Activated CD4-positive, alpha-beta memory T cell treated with anti-CD3 and anti-CD28 coated beads, Interleukin-2, amount 10 ng/mL, durations not matched to agents 7 days and 5 days (primary cell): Measurements from ENCODE around the gene PRKCE. TPM values are rescaled to one million over a fixed set of nuclear protein-coding genes. Genes with fewer than 3 reads are reported as not detected.

Experiments used
- CTCF ChIA-PET: fragments of 350-600 bp; sonication (Branson Sonifier 250); formaldehyde crosslinking; loops from one replicate; lab custom pipeline; 2021; ENCODE audit warnings: antibody characterized with exemption, inconsistent platforms; lab: Charles Lee
- POLR2A ChIA-PET: fragments of 350-600 bp; sonication (Branson Sonifier 250); formaldehyde crosslinking; loops from one replicate; lab custom pipeline; 2021; ENCODE audit warnings: antibody characterized with exemption; lab: Charles Lee
- DNase-seq: peaks from one replicate; pipeline ENCODE4 v3.0.0-alpha.2; 2020
- H3K27ac Mint-ChIP-seq: one replicate; pipeline ENCODE4 v1.8.0; 2021; ENCODE audit warnings: mild to moderate bottlenecking, mixed read lengths
- H3K27me3 Mint-ChIP-seq: one replicate; pipeline ENCODE4 v1.8.0; 2021; ENCODE audit warnings: mixed read lengths
- H3K36me3 Mint-ChIP-seq: one replicate; pipeline ENCODE4 v1.8.0; 2021; ENCODE audit warnings: low read depth, mixed read lengths
- H3K4me1 Mint-ChIP-seq: one replicate; pipeline ENCODE4 v1.8.0; 2021; ENCODE audit warnings: mixed read lengths
- H3K4me3 Mint-ChIP-seq: one replicate; pipeline ENCODE4 v1.8.0; 2021; ENCODE audit warnings: mild to moderate bottlenecking, mixed read lengths
- H3K9me3 Mint-ChIP-seq: one replicate; pipeline ENCODE4 v1.8.0; 2021; ENCODE audit warnings: mixed read lengths
- total RNA-seq, 2 experiments: library from RNA; stranded (reverse); gene quantifications; one replicate each; pipeline ENCODE4 v1.2.3, GENCODE V29; 2021

PRKCE gene
- total RNA-seq, 2 experiments from 2014 or later, result 20.6 to 23.3 TPM

DNA sequence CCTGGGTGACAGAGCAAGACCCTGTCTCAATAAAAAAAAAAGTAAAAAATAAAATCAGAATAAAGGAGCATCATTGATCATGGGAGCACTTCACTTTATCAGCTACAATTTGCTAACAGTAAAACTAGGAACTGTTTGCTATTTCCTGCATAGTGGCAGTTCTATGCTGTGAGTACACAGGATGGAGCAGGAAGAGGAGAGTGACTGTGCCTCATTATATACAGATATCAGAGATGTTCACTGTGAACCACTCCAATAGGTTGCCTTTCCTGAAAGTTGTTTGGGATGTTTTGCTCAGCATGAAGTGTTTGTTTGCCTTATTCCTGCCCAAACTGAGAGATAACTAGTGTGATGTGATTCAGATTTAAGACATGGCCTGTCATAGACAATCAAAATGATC lies 494.4 kb downstream of the PRKCE start:
- no peaks in the 10 kb centered on the region for H3K9me3 Mint-ChIP-seq
- CTCF ChIA-PET, result interaction anchor here (0.9 kb wide), 1 partner anchor 83 kb away, joined by 3 read pairs; no protein-coding TSS in a partner anchor
- POLR2A ChIA-PET, result no interaction called here
- no peaks in the 10 kb centered on the region for H3K27me3 Mint-ChIP-seq
- no peak overlapping the region for H3K27ac Mint-ChIP-seq
- DNase-seq, result no peak
- peaks cover 11% of the 10 kb centered on the region for H3K36me3 Mint-ChIP-seq
- peaks cover 23% of the 10 kb centered on the region for H3K4me1 Mint-ChIP-seq
- no peak overlapping the region for H3K4me3 Mint-ChIP-seq

DNA sequence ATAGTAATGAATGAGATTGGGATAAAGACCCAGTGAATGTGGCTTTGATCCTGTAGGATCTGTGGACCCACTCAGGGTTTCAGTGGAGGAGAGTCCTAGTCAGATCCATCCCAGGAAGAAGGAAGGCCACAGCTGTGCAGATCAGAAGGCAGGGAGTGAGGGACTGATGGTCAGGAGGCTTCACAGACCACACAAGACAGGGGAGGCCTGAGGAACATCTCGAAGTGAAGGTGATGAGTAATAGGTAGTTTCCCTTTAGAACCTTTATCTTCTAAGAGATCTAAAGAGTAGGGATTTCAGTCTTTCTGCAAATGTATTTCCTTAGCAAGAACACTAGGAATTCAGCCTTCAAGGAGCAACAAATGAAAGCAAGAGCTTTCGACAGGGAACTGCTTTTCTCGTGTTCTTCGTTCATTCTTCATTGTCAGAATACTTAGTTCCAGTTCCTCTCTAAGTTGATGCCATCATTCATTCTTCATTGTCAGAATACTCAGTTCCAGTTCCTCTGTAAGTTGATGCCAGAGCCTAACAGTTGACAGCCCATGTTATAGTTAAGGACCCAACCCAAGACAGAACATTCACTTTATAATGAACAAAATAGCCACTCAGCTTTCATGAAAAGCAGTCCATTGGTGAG lies 495.5 kb downstream of the PRKCE start:
- POLR2A ChIA-PET, result no interaction called here
- peaks cover 11% of the 10 kb centered on the region for H3K36me3 Mint-ChIP-seq
- no peak for DNase-seq
- H3K4me1 Mint-ChIP-seq, result peaks cover 26% of the 10 kb centered on the region
- CTCF ChIA-PET, result no interaction called here
- no peak overlapping the region for H3K4me3 Mint-ChIP-seq
- no peaks in the 10 kb centered on the region for H3K27me3 Mint-ChIP-seq
- H3K9me3 Mint-ChIP-seq, result no peaks in the 10 kb centered on the region
- H3K27ac Mint-ChIP-seq, result no peak overlapping the region

DNA sequence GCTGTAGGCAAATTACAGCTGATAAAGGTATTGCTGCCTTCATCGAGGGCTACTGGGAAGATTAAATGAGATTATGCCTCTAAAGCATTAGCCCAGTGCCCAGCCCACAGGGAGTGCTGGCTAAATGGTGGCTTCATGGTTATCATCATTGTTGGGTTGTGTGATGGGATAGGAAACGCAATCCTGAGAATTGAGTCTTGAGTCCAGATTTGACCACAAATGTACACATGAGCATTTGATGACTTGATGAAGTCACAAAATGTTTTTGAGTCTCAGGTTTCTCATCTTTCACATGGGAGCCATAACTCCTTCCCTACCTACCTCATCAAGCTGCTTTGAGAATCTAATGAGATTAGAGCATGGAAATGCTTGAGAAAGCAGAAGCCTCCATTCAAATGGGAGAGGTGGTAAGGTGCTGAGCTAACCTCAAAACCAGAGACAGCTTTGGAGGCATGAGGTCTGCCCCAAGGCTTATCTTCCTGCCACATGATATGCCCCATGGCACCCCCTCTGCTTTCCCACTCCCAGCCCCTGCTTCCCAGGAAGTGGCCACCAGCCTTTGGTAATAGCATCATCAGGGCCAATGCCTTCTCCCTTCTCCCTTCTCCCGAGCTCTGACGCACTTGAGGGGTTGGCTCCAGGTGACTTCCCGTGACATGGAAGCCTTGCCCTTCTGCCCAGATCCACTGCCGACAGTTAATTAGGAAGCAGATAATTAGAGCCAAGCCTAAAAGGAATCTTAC lies 496.3 kb downstream of the PRKCE start:
- CTCF ChIA-PET, result no interaction called here
- H3K27me3 Mint-ChIP-seq, result no peaks in the 10 kb centered on the region
- peaks cover 26% of the 10 kb centered on the region for H3K4me1 Mint-ChIP-seq
- H3K36me3 Mint-ChIP-seq, result peaks cover 11% of the 10 kb centered on the region
- no peak for DNase-seq
- H3K4me3 Mint-ChIP-seq, result no peak overlapping the region
- POLR2A ChIA-PET, result no interaction called here
- H3K27ac Mint-ChIP-seq, result no peak overlapping the region
- H3K9me3 Mint-ChIP-seq, result no peaks in the 10 kb centered on the region

DNA sequence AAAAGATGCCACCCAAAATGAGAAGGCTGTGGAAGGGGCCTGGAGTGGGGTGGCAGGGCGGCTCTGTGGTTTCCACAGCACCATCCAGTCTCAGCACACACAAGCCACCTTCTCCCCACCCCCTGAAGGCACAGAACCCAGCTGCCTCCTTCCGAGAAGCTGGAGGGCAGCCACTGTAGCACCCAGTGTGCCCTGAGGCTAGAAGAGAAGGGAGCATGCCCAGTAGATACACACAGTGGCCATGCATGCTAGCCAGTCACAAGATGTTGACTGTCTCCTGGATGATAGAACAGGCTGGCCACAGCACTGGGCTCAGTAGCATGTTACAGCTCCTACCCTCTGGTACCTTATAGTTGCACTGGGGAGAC lies 496.9 kb downstream of the PRKCE start:
- ChIA-PET POLR2A (no interaction called here), CTCF (no interaction called here)
- H3K36me3 Mint-ChIP-seq, result peaks cover 13% of the 10 kb centered on the region
- H3K4me1 Mint-ChIP-seq, result peaks cover 26% of the 10 kb centered on the region
- no peak for DNase-seq
- H3K27me3 Mint-ChIP-seq, result no peaks in the 10 kb centered on the region
- H3K9me3 Mint-ChIP-seq, result no peaks in the 10 kb centered on the region
- no peak overlapping the region for H3K4me3 Mint-ChIP-seq
- H3K27ac Mint-ChIP-seq, result no peak overlapping the region

DNA sequence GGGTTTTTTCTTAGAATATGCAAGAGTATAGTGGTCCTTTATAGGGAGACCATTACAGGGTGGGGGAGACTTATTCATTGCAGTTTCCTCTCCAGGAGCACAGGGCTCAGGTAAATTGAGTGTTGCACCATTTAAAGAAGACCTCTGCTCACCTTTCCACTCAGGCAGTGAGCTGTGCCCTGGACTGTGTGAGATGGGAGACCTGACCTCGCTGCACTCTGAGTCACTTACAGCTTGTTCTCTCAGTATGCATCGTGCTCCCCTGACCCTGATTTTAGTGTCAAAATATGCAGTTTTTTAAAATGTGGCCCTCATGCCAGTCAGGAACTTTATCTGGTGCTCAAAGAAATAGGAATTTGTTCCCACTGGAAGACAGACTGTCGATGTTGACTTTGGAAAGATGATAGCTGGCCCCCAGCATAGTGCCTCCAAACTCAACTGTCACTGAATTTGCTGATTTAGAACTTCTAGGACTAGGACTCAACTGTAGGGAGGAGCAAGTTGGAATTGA lies 499.0 kb downstream of the PRKCE start:
- POLR2A ChIA-PET, result no interaction called here
- Mint-ChIP-seq H3K4me3 (no peak overlapping the region), H3K27ac (no peak overlapping the region), H3K36me3 (peaks cover 9% of the 10 kb centered on the region), H3K27me3 (no peaks in the 10 kb centered on the region), H3K9me3 (no peaks in the 10 kb centered on the region), H3K4me1 (peaks cover 22% of the 10 kb centered on the region)
- CTCF ChIA-PET, result interaction anchor here (0.5 kb wide), 1 partner anchor 28 kb away, joined by 3 read pairs; no protein-coding TSS in a partner anchor
- DNase-seq, result no peak

DNA sequence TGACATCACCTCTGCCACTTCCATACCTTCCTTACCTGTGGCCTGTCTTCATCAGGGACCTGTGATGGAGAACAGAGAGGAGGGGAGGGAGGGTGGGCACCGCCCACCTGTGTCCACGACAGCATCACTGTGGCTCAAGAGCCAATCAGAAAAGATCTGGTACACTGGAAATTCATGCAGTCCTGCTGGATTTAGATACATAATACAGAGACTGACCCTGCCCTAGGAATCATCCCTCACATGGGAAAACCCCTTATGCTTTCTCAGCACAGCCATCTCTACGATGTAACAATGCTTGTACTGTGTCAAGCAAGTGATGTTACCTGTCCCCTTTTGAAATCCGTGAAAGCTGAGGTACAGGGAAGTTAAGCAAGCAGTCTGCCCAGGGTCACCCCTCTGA lies 500.1 kb downstream of the PRKCE start:
- H3K36me3 Mint-ChIP-seq, result peaks cover 8% of the 10 kb centered on the region
- POLR2A ChIA-PET, result no interaction called here
- H3K9me3 Mint-ChIP-seq, result no peaks in the 10 kb centered on the region

DNA sequence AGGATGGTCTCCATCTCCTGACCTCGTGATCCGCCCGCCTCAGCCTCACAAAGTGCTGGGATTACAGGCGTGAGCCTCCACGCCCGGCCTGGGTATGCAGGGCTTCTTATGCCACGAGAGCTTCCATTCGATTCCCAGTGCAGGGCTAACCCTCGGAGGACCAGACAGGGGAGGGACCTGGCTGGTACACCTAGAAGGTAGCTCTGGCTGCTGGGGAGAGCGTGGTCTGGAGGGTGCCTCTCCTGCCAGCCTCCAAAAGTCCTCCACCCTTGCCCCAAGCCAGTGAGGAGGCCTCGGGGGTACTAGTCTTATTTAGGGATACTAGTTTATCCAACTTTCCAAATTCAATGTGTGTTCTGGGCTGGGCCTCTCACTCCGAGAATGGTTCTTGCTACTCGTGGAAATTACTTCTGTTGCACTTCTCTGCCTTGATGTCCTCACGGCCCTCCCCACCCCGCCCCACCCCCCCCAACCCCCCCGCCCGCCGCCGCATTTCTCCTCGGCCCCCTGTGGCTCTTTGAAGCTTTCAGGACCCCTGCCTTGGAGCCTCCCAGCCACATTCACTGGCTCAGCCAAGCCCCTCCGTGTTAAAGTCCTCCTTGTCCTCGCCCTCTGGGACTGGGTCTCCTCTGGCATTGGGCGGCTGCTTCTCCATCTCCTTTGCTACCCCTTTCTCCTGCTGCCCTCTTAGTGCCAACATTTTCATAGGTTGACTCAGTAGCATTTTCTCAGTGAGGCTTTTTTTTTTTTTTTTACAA lies 502.7 kb downstream of the PRKCE start:
- Mint-ChIP-seq H3K27ac (no peak overlapping the region), H3K9me3 (no peaks in the 10 kb centered on the region), H3K36me3 (peaks cover 2% of the 10 kb centered on the region), H3K4me1 (peaks cover 4% of the 10 kb centered on the region), H3K4me3 (no peak overlapping the region), H3K27me3 (no peaks in the 10 kb centered on the region)
- CTCF ChIA-PET, result interaction anchor here (1.2 kb wide), 1 partner anchor 91 kb away, joined by 3 read pairs; no protein-coding TSS in a partner anchor
- POLR2A ChIA-PET, result no interaction called here
- no peak for DNase-seq

More for the DNA sequence above, 500.1 kb downstream of the PRKCE start:
- no peak for DNase-seq
- CTCF ChIA-PET, result interaction anchor here (0.8 kb wide), 1 partner anchor 89 kb away, joined by 3 read pairs; no protein-coding TSS in a partner anchor
- Mint-ChIP-seq H3K27ac (no peak overlapping the region), H3K27me3 (no peaks in the 10 kb centered on the region), H3K4me3 (no peak overlapping the region), H3K4me1 (peaks cover 15% of the 10 kb centered on the region)

DNA sequence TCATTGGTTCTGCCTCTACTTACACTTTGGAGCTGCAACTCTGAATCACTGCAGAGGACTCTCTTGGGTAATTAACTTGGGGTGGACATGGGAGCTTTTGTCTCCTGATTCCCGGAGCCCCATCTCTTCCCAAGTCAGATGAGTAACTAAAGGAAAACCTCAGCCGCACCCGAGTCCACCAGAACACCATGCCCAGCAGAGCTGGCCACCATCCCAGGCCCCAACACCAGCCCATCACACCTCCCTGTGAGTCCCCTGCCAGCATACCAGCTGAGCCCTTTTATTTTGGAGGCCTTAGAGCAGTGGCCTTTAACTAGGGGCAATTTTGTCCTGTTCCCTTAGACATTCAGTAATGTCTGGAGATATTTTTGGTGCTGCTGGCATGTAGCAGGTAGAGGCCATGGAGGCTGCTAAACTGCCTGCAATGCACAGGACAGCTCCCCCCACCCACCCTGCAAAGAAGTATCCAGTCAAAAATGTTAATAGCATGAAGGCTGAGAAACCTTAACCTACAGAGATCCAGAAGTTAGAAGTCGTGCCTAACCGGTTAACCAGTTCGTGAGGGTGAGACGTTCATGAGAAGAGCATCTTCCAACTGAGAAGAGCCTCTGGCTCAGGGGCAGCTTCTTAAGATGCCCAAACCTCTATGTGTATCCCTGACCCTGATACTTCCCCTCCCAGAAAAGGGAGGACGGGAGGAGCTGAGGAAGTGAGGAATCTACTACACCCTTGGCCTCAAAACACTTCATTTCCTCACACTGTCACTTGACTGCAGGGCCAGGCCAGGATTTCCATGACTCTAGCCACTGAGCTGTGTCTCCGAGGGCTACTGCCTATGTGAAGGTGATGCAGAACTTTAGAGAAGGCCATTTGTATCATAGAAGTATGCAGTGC lies 505.8 kb downstream of the PRKCE start:
- Mint-ChIP-seq H3K27ac (no peak overlapping the region), H3K4me1 (peaks cover 6% of the 10 kb centered on the region), H3K9me3 (no peaks in the 10 kb centered on the region), H3K4me3 (no peak overlapping the region), H3K27me3 (no peaks in the 10 kb centered on the region), H3K36me3 (peaks cover 6% of the 10 kb centered on the region)
- DNase-seq, result no peak
- CTCF ChIA-PET, result no interaction called here
- POLR2A ChIA-PET, result no interaction called here

DNA sequence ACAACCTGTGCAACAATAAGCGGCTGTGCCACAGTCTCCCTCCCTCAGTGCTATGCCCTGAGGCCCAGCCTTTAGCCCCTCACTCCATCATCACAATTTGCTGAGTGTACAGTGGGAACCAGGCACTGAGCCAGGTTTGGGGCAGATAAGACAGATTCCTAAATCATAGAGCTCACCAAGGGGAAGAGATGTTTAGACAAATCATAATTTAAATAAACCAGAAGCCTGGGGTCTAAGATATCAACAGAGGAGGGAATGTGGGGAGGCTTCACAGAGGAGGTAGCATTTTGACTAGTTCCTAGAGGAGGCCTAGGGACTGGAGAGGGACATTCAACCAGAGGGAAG lies 506.5 kb downstream of the PRKCE start:
- CTCF ChIA-PET, result no interaction called here
- Mint-ChIP-seq H3K27ac (no peak overlapping the region), H3K9me3 (no peaks in the 10 kb centered on the region), H3K4me1 (peaks cover 6% of the 10 kb centered on the region), H3K36me3 (peaks cover 4% of the 10 kb centered on the region), H3K27me3 (no peaks in the 10 kb centered on the region), H3K4me3 (no peak overlapping the region)
- POLR2A ChIA-PET, result no interaction called here
- DNase-seq, result no peak

DNA sequence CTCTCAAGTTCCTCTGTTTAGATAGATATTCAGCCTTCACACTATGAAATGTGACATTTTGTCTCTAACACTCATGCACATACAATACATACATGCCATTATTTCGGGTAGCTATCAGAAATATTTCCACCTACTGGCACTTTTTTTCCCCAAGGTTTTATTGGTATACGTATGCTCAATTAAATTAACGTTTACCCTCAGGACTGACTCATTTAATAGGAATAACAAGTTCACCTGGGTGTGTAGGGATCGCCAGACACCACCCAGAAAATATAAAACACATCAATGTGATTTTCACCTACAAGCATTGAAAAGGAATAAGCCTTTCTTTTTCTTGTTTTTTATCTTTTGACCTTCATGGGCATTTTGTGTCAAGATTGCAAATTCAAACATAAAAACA lies 507.2 kb downstream of the PRKCE start:
- no peak for DNase-seq
- peaks cover 4% of the 10 kb centered on the region for H3K36me3 Mint-ChIP-seq
- POLR2A ChIA-PET, result no interaction called here
- no peaks in the 10 kb centered on the region for H3K27me3 Mint-ChIP-seq
- H3K27ac Mint-ChIP-seq, result no peak overlapping the region
- H3K4me1 Mint-ChIP-seq, result peaks cover 6% of the 10 kb centered on the region
- CTCF ChIA-PET, result no interaction called here
- H3K4me3 Mint-ChIP-seq, result no peak overlapping the region
- H3K9me3 Mint-ChIP-seq, result no peaks in the 10 kb centered on the region

DNA sequence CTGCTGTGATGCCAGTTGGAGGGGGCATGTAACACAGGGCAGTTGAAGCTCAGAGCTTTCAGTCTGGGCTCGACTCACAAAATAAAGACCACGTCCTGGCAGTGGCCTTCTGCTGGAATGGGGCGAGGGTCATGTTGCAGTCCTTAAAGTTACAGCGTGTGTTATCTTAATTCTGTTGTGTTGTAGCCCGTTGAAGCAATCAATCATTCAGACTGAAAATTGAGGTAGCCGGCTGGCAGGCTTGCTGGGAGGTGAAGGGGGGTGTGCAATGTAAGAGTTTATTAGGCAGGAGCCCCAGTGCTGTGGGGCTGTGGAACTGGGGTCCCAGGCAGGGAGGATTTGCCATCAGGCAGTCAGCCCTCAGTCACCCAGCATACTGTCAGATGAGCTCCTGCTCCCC lies 508.9 kb downstream of the PRKCE start:
- POLR2A ChIA-PET, result no interaction called here

DNA sequence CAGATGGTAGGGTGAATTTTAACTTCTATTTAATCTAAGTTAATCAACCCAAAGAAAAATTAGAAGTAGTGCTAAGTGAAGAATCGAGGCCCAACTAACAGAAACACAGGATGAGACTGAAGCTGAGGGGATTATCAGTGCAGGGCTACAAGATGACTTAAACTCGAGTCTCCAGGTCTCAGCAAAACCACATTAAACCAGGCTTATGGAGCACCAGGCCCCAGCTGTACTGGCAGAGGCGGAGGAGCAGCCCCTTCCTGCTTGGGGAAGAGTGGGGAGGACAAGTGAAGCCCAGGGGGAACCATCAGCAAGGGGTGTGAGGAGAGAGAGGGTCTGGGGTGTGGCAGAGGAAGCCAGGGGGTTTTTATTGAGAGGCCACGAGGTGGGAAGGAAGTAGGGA lies 509.8 kb downstream of the PRKCE start:
- H3K4me1 Mint-ChIP-seq, result peaks cover 6% of the 10 kb centered on the region
- H3K27me3 Mint-ChIP-seq, result no peaks in the 10 kb centered on the region
- H3K36me3 Mint-ChIP-seq, result peaks cover 4% of the 10 kb centered on the region
- ChIA-PET CTCF (no interaction called here), POLR2A (no interaction called here)
- H3K4me3 Mint-ChIP-seq, result no peak overlapping the region
- no peaks in the 10 kb centered on the region for H3K9me3 Mint-ChIP-seq
- no peak overlapping the region for H3K27ac Mint-ChIP-seq
- no peak for DNase-seq

More for the DNA sequence above, 508.9 kb downstream of the PRKCE start:
- H3K9me3 Mint-ChIP-seq, result no peaks in the 10 kb centered on the region
- H3K4me3 Mint-ChIP-seq, result no peak overlapping the region
- CTCF ChIA-PET, result no interaction called here
- H3K27ac Mint-ChIP-seq, result no peak overlapping the region
- DNase-seq, result no peak
- H3K4me1 Mint-ChIP-seq, result peaks cover 6% of the 10 kb centered on the region
- H3K36me3 Mint-ChIP-seq, result peaks cover 4% of the 10 kb centered on the region
- no peaks in the 10 kb centered on the region for H3K27me3 Mint-ChIP-seq
